Measurements from ENCODE around the gene CXCR4. TPM values are rescaled to one million over a fixed set of nuclear protein-coding genes. Genes with fewer than 3 reads are reported as not detected.
"Not testable (repeated sequence)": the region's sequence is repeated elsewhere in the genome, so short reads cannot be mapped to it uniquely, and the experiment has no call there.

CXCR4 gene
- total RNA-seq, 4 donors from 2014 or later = 3.9 to 10.0 (median 8.3) TPM

DNA sequence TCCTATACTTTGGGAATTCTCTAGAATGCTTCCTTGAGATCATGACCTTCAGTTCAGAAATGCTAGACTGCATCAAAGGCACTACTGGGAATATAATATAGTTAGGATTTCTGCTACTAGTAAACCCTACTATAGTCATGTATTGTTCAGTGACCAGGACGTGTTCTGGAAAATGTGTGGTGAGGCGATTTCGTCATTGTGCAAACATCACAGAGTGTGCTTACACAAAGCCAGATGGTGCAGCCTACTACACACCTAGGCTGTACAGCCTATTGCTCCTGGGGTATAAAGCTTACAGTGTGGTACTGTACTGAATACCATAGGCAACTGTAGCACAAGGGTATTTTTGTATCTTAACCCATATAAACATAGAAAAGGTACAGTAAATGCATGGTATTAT lies 13.0 kb downstream of the CXCR4 start:
- WGBS, 2 donors = 91 to 92% methylated on average over 3 of the region's 3 CpGs
- H3K4me3 ChIP-seq (ENCODE audit: low read depth, poor library complexity, severe bottlenecking) = no peak overlapping the region
- intact Hi-C loops (cut with DNase I; ENCODE audit: low total_unique reads) = no loop called here
- no peak for TF ChIP-seq POLR2A (IDR thresholded peaks at IDR 0.05)
- TF ChIP-seq, protein P1, sequence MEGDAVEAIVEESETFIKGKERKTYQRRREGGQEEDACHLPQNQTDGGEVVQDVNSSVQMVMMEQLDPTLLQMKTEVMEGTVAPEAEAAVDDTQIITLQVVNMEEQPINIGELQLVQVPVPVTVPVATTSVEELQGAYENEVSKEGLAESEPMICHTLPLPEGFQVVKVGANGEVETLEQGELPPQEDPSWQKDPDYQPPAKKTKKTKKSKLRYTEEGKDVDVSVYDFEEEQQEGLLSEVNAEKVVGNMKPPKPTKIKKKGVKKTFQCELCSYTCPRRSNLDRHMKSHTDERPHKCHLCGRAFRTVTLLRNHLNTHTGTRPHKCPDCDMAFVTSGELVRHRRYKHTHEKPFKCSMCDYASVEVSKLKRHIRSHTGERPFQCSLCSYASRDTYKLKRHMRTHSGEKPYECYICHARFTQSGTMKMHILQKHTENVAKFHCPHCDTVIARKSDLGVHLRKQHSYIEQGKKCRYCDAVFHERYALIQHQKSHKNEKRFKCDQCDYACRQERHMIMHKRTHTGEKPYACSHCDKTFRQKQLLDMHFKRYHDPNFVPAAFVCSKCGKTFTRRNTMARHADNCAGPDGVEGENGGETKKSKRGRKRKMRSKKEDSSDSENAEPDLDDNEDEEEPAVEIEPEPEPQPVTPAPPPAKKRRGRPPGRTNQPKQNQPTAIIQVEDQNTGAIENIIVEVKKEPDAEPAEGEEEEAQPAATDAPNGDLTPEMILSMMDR (IDR thresholded peaks at IDR 0.05) = no peak
- DNase-seq (ENCODE audit: low spot score in 2 of 2) = no peak

DNA sequence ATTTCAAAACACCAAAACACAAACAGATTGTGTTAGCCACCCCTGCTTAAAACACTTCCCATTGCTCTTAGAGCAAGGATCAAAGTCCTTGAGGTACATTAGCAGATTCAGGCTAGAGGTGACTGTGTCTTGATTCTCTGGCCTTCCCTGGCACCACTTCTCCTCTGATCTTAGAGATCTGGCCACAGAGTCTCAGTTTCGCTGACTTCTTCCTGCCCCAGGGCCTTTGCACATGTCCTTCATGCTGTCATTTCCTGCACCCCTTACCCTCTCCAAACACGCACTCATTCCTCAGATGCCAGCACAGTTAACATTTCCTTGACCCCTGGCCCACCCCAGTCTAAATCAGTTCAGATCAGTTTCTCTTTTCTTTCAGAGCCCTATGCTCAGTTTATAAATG lies 16.9 kb downstream of the CXCR4 start:
- intact Hi-C loops (cut with DNase I; ENCODE audit: low total_unique reads) = no loop called here
- no peak for DNase-seq (ENCODE audit: low spot score in 2 of 2)
- no peak overlapping the region for H3K4me3 ChIP-seq (ENCODE audit: low read depth, poor library complexity, severe bottlenecking)
- no peak for TF ChIP-seq POLR2A (IDR thresholded peaks at IDR 0.05)
- TF ChIP-seq, protein P1 (IDR thresholded peaks at IDR 0.05) = no peak
- WGBS, 2 donors = 81 to 94% methylated on average over 2 of the region's 2 CpGs

DNA sequence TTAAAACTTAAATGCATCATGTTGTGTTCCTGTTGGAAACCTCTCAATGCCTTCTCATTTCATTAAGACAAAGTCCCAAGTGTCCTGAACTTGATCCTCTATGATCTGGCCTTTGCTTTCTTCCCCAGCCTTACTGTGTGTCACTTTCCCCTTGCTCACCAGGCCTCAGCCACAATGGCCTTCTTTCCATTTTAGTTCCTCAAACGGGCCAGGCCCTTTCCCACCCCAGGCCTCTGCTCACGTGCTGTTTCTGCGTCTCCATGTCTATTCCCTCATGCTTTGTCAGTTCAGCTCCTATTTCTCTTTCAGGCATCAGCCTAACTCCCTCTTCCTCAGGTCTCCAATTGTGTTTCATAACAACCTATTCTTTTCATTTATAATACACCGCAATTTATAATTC lies 19.5 kb downstream of the CXCR4 start:
- no peak for TF ChIP-seq POLR2A (IDR thresholded peaks at IDR 0.05)
- TF ChIP-seq, protein P1 (IDR thresholded peaks at IDR 0.05) = no peak
- intact Hi-C loops (cut with DNase I; ENCODE audit: low total_unique reads) = no loop called here
- no peak overlapping the region for H3K4me3 ChIP-seq (ENCODE audit: low read depth, poor library complexity, severe bottlenecking)
- 82 to 86% methylated on average over 4 of the region's 4 CpGs for WGBS, 2 donors
- no peak for DNase-seq (ENCODE audit: low spot score in 2 of 2)

DNA sequence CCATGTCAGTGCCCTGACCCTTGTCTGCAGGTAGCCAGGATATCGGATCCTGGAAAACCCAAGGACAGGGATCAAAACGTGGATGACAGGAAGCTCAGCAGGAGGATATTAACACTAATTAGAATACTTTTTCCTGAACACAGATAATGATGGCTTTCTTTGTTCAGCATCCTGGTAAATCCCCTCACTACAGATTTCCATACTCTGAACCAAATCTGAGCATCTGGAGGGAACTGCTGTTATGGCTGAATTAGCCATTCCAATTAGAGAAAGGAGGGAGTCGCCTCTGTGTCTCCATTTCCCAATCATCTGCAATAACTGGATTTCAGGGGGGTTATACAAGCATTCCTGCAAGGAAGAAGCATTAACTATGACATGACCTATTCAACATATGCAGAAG lies 24.4 kb downstream of the CXCR4 start:
- intact Hi-C loops (cut with DNase I; ENCODE audit: low total_unique reads) = no loop called here
- DNase-seq (ENCODE audit: low spot score in 2 of 2) = no peak
- WGBS, 2 donors = 50 to 56% methylated on average over 3 of the region's 3 CpGs
- TF ChIP-seq POLR2A (IDR thresholded peaks at IDR 0.05) = no peak
- TF ChIP-seq, protein P1 (IDR thresholded peaks at IDR 0.05) = no peak
- H3K4me3 ChIP-seq (ENCODE audit: low read depth, poor library complexity, severe bottlenecking) = no peak overlapping the region

DNA sequence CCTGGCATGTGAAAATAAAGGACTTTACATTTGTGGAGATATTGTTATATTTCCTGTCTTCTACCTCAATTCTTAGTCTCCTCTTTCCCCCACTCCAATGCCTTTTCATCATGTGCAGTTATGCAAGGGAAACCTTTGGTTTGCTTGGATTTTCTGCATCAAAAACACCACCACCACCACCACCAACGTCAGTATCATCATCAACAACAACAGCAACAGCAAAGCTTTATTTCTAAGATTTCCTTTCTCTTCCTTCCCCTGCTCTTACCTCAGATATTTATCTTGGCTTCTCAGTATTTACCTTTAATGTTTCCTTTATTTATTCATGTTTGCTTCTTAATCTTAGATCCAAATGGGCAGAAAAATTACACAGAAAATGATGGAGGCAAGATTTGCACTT lies 26.1 kb downstream of the CXCR4 start:
- WGBS, 2 donors = 42 to 60% methylated on average over 1 of the region's 1 CpG
- intact Hi-C loops (cut with DNase I; ENCODE audit: low total_unique reads) = no loop called here

DNA sequence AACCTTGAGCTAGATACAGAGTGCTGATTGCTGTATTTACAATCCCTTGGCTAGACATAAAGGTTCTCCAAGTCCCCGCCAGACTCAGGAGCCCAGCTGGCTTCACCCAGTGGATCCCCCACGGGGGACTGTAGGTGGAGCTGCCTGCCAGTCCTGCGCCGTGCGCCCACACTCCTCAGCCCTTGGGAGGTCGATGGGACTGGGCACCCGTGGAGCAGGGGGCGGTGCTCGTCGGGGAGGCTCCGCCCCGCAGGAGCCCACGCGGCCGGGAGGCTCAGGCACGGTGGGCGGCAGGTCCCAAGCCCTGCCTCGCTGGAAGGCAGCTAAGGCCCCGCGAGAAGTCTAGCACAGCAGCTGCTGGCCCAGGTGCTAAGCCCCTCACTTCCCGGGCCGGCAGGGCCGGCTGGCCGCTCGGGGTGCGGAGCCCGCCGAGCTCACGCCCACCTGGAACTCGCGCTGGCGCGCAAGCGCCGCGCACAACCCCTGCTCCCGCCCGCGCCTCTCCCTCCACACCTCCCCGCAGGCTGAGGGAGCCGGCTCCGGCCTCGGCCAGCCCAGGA lies 30.0 kb downstream of the CXCR4 start:
- WGBS, 2 donors = 93 to 95% methylated on average over 12 to 42 of the region's 43 CpGs
- H3K4me3 ChIP-seq (ENCODE audit: low read depth, poor library complexity, severe bottlenecking); DNase-seq (ENCODE audit: low spot score in 2 of 2); intact Hi-C loops (cut with DNase I; ENCODE audit: low total_unique reads): not testable (repeated sequence)

More for the DNA sequence above, 26.1 kb downstream of the CXCR4 start:
- TF ChIP-seq, protein P1 (IDR thresholded peaks at IDR 0.05) = no peak
- no peak for TF ChIP-seq POLR2A (IDR thresholded peaks at IDR 0.05)
- H3K4me3 ChIP-seq (ENCODE audit: low read depth, poor library complexity, severe bottlenecking) = no peak overlapping the region
- DNase-seq (ENCODE audit: low spot score in 2 of 2) = no peak
